ENCODE results near the gene MEGF6. TPM values are rescaled to one million over a fixed set of nuclear protein-coding genes. Genes with fewer than 3 reads are reported as not detected.

Gene MEGF6
- total RNA-seq, 4 donors from 2014 or later, result 0.88 to 69.0 (median 36.9) TPM

DNA sequence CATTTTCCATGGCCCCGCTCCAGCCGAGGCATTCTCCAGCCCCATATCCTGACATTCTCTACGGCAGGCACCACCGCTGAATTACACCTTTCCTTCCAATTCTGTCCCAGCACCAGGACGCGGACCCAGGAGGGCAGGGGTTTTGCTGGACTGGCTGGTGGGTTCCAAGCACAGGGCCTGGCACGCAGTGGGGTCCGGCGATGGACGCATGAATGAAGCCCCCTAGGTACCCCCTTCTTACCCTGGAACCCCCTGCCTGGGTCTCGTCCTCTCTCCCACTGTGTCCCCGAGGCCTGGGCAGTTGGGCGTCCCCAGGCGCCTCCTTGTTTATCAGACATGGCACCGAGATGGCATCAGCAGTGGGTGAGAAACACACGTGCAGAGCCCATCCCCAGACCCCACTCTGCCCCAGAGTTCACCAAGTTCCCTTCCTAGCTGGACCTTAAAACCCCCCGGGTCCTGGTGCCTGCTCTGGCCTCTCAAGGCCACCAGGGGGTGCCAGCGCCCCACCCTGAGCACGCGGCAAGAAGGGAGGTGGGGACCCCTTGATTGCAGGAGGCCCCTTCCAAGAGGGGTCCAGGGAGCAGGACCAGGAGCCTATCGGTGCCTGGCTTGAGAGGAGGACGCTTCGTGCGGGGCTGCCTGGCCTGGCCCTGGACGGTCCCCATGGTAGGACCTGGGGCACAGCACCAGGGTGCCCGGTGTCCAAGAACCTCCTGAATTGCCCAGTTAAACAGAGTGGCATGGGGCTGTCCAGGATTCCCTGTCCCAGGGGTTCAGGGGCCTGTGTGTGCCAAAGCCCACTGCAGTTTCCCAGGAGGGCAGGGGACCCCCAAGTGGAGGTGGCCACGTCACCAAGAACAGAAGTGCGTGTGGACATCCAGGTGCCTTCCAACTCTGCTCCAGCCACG, 46.1 kb downstream of the MEGF6 start:
- H3K36me3 ChIP-seq, result no peaks in the 10 kb centered on the region
- no peaks in the 10 kb centered on the region for H3K9me3 ChIP-seq
- no peaks in the 10 kb centered on the region for H3K27me3 ChIP-seq
- intact Hi-C loops (cut with DNase I; ENCODE audit: low total_unique reads), result no loop called here
- no peak overlapping the region for H3K4me3 ChIP-seq
- TF ChIP-seq, protein P1, sequence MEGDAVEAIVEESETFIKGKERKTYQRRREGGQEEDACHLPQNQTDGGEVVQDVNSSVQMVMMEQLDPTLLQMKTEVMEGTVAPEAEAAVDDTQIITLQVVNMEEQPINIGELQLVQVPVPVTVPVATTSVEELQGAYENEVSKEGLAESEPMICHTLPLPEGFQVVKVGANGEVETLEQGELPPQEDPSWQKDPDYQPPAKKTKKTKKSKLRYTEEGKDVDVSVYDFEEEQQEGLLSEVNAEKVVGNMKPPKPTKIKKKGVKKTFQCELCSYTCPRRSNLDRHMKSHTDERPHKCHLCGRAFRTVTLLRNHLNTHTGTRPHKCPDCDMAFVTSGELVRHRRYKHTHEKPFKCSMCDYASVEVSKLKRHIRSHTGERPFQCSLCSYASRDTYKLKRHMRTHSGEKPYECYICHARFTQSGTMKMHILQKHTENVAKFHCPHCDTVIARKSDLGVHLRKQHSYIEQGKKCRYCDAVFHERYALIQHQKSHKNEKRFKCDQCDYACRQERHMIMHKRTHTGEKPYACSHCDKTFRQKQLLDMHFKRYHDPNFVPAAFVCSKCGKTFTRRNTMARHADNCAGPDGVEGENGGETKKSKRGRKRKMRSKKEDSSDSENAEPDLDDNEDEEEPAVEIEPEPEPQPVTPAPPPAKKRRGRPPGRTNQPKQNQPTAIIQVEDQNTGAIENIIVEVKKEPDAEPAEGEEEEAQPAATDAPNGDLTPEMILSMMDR (IDR thresholded peaks at IDR 0.05), result peak; percentile 52 to 72 (median 60)
- no peak for TF ChIP-seq POLR2A (IDR thresholded peaks at IDR 0.05)
- DNase-seq, result no peak
- H3K27ac ChIP-seq, result no peak overlapping the region
- no peaks in the 10 kb centered on the region for H3K4me1 ChIP-seq

DNA sequence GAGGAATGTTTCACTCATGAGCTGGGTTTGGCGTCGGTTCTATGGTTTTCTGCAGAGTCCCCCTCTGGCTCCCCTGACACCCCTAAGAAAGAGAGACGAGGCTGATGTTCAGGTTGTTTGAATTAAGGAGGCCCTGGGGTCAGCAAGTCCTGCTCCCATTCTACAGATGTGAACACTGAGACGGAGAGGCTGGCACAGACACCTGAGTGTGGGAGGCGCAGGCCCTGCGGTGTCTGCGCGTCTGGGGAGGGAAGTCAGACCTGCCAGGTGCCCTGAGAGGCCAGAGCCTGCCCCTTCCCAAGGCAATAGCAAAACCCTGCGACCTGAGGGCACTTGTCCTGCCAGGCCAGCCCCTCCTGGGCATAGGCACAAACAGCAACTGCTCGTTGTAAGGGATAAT, 47.7 kb downstream of the MEGF6 start:
- no peak overlapping the region for H3K27ac ChIP-seq
- H3K4me3 ChIP-seq, result no peak overlapping the region
- intact Hi-C loops (cut with DNase I; ENCODE audit: low total_unique reads), result no loop called here
- H3K27me3 ChIP-seq, result no peaks in the 10 kb centered on the region
- no peak for TF ChIP-seq POLR2A (IDR thresholded peaks at IDR 0.05)
- TF ChIP-seq, protein P1 (IDR thresholded peaks at IDR 0.05), result no peak
- no peaks in the 10 kb centered on the region for H3K9me3 ChIP-seq
- no peaks in the 10 kb centered on the region for H3K36me3 ChIP-seq
- H3K4me1 ChIP-seq, result no peaks in the 10 kb centered on the region
- no peak for DNase-seq

DNA sequence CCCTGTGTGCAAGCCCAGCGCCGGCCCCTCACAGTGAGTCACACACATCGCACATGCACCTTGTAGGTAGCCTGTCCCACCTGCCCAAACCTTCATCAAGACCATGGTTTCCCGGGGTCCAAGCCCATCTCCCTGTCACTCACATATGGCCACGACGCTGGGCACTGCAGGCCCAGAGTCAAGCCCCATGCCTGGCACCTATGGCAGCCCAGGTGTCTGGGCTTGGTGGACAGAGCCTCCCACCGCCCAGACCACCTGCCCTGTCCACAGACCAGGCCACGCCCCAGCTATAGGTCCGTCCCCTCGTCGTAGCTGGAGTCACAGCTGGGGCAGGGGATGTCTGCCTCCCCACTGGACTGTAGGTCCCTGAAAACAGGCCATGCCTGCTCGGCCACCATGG, 48.2 kb downstream of the MEGF6 start:
- DNase-seq, result no peak
- intact Hi-C loops (cut with DNase I; ENCODE audit: low total_unique reads), result no loop called here
- Histone ChIP-seq H3K4me3 (no peak overlapping the region), H3K27ac (no peak overlapping the region), H3K36me3 (no peaks in the 10 kb centered on the region), H3K4me1 (no peaks in the 10 kb centered on the region), H3K27me3 (no peaks in the 10 kb centered on the region), H3K9me3 (no peaks in the 10 kb centered on the region)
- TF ChIP-seq, protein P1 (IDR thresholded peaks at IDR 0.05), result no peak
- no peak for TF ChIP-seq POLR2A (IDR thresholded peaks at IDR 0.05)

DNA sequence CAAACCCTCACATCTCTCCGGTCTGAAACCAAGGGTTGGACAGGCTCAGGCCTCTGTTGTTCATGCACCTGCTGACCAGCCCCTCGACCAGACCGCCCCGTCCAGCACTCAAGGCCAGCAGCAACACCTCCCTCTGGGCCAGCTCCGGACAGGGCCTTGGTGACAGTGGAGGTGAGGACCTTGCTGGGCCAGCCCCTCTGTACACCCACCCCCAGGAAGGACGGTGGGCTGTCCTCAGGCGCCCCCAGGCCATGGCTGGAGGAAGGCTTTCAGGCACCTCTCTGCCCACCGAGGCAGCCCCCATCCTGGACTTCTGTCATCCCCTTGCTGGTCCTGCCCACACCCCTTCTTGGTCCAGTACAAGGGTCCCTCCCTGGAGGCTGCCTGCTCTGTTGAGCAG, 48.6 kb downstream of the MEGF6 start:
- intact Hi-C loops (cut with DNase I; ENCODE audit: low total_unique reads), result no loop called here
- no peak overlapping the region for H3K4me3 ChIP-seq
- TF ChIP-seq, protein P1 (IDR thresholded peaks at IDR 0.05), result no peak
- no peak for TF ChIP-seq POLR2A (IDR thresholded peaks at IDR 0.05)
- no peaks in the 10 kb centered on the region for H3K4me1 ChIP-seq
- no peaks in the 10 kb centered on the region for H3K36me3 ChIP-seq
- H3K27me3 ChIP-seq, result no peaks in the 10 kb centered on the region
- DNase-seq, result no peak
- no peaks in the 10 kb centered on the region for H3K9me3 ChIP-seq
- H3K27ac ChIP-seq, result no peak overlapping the region

DNA sequence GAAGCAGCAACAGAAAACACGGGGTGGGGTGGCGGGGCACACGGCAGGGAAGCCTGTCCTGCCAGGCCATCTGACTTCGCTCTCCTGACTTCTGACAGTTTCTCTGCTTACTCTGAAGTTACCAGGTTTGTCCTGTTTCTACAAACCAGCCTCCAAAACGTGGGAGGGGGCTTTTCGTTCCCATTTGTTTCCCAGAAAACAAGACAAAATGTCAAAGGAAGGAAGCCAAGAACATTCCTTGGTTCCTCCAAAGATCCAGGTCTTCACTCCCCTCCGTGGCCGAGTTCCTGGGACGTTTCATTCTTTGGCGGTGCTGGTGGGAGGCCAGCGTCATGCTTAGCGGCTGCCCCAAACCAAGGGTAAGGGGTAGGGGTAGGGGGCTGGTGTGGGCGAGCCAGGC, 49.6 kb downstream of the MEGF6 start:
- no peaks in the 10 kb centered on the region for H3K27me3 ChIP-seq
- peak in 1 of 2 donors; percentile 60 for DNase-seq
- no peak overlapping the region for H3K4me3 ChIP-seq
- no peaks in the 10 kb centered on the region for H3K9me3 ChIP-seq
- intact Hi-C loops (cut with DNase I; ENCODE audit: low total_unique reads), result no loop called here
- H3K27ac ChIP-seq, result no peak overlapping the region
- no peaks in the 10 kb centered on the region for H3K36me3 ChIP-seq
- H3K4me1 ChIP-seq, result no peaks in the 10 kb centered on the region
- no peak for TF ChIP-seq POLR2A (IDR thresholded peaks at IDR 0.05)
- TF ChIP-seq, protein P1 (IDR thresholded peaks at IDR 0.05), result no peak

Measured in uterus (tissue), 4 donors.